OCI-LY3 (cell line): ENCODE results near the gene DARS2.
"Not testable (repeated sequence)": the region's sequence is repeated elsewhere in the genome, so short reads cannot be mapped to it uniquely, and the experiment has no call there.

Experiments
- CTCF ChIP-seq: fragments of 200-600, 300-600 bp; sonication (generic); IDR thresholded peaks from 2 replicates; pipeline ENCODE4 v1.5.1; 2014; ENCODE audit warnings: antibody characterized with exemption, low read length, low read depth
- EZH2phosphoT487 ChIP-seq: fragments of 200-600 bp; shearing (Covaris generic); IDR thresholded peaks from 2 replicates; pipeline ENCODE4 v1.6.1; 2018; ENCODE audit warnings: antibody characterized with exemption, mixed run types, low read depth

- not testable (repeated sequence) for TF ChIP-seq CTCF, EZH2phosphoT487
These were observed 24.5 kb upstream of the DARS2 start for GRCh38 chr1:173799995-173800394.
